NCI-H1436 (cell line): ENCODE data around the gene GCKR.

Experiments
- DNase-seq: peaks from one replicate; lab custom pipeline; 2025; lab: John Stamatoyannopoulos, UW

GCKR gene

DNA sequence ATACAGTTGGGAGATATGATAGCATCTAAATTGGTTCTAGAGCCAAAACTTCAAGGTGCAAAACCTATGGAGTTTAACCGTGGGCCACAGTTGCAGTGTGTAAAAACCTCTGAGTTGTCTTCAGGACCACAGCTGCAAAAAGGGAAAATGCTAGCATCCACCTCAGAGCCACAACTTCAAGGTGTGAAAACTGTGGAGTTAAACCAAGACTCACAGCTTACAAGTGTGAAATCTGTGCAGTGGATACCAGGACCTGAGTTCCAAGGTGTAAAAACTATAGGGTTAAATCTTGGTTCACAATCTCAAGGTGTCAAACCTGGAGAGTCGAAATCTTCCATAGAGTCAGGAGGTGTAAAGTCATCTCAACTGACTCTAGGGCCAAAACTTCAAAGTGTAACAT is 75.8 kb downstream of the GCKR start:
- no peak for DNase-seq

DNA sequence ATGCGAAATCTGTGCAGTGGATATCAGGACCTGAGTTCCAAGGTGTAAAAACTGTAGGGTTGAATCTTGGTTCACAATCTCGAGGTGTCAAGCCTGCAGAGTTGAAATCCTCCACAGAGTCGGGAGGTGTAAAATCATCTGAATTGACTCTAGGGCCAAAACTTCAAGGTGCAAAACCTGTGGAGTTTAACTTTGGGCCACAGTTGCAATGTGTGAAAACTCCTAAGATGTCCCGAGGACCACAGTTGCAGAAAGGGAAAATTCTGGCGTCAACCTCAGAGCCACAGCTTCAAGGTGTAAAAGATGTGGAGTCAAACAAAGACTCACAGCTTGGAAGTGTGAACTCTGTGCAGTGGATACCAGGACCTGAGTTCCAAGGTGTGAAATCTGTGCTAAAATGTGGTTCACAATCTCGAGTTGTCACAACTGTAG is 76.4 kb downstream of the GCKR start:
- DNase-seq: no peak
